HTERT RPE-1 (cell line): ENCODE results near the gene CACNA2D2.

Experiments
- in situ Hi-C: fragments of 300-500 bp; cut with MboI; formaldehyde crosslinking; loops from 4 replicates; pipeline ENCODE4 v1.14.3; 2020; ENCODE audit warnings: low sequenced_read_pairs

Gene CACNA2D2

GRCh38 chr3:50354186-50354764 lies 149.2 kb downstream of the CACNA2D2 start:
- in situ Hi-C loops = no loop called here

- in situ Hi-C loops = no loop called here
Measured at GRCh38 chr3:50353245-50354004, 150.0 kb downstream of the CACNA2D2 start.

- in situ Hi-C loops = no loop called here
Measured at GRCh38 chr3:50352781-50353180, 150.7 kb downstream of the CACNA2D2 start.

- in situ Hi-C loops = no loop called here
Measured at GRCh38 chr3:50351323-50351697, 152.1 kb downstream of the CACNA2D2 start.

GRCh38 chr3:50350527-50351322 lies 152.7 kb downstream of the CACNA2D2 start, which contains the start of the genes CYB561D2 and NPRL2:
Gene CYB561D2, plus strand, starts transcription at chr3:50350862. Its CDS starts 572 bp downstream, at chr3:50351434.
Gene NPRL2, minus strand, starts transcription at chr3:50350775. Its CDS starts 123 bp downstream, at chr3:50350652.
- in situ Hi-C loops = no loop called here

DNA sequence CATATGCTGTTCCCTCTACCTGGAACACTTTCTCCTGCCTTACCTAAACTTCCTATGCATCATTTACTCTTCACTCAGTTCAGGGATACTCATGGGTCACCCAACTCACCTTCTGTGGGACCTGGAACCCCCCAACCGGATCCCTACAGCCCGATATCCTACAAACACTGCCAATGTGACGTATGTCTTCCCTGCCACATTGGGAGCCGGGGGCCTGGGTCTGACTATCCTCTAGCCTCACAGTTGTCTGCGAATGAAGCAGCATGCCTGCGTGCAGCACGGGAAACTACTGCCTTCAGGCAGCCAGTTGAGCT lies 153.3 kb downstream of the CACNA2D2 start:
- in situ Hi-C loops = no loop called here

DNA sequence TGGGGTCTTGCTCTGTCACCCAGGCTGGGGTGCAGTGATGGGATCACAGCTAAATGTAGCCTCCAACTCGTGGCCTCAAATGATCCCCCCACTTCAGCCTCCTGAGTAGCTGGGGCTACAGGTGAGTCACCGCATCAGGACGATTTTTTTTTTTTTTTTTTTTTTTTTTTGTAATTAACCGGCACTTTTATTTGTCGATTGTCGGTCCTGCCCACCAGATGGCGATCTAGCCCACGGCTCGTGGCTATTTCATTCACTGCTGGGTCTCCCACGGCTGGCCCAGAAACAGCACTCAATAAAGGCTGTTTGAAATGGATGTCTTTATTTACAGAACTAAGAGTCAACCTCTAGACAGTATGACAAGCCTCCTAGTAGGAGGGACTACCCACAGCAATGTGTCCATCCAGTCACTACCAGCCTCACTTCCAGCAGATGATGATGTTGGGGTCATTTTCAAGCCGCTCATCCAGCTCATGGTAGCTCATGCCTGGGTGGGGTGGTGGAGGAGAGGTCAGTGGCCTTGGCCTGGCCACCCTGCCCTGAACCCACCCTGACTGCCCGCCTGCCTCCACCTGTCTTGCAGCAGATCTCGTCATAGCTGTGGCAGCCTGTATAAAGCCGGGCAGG lies 156.1 kb downstream of the CACNA2D2 start:
- in situ Hi-C loops = no loop called here

GRCh38 chr3:50345586-50346234 lies 157.7 kb downstream of the CACNA2D2 start, which contains the start of gene ZMYND10:
Gene ZMYND10, minus strand, starts transcription at chr3:50345732. Its CDS starts 153 bp downstream, at chr3:50345579.
- in situ Hi-C loops = no loop called here

DNA sequence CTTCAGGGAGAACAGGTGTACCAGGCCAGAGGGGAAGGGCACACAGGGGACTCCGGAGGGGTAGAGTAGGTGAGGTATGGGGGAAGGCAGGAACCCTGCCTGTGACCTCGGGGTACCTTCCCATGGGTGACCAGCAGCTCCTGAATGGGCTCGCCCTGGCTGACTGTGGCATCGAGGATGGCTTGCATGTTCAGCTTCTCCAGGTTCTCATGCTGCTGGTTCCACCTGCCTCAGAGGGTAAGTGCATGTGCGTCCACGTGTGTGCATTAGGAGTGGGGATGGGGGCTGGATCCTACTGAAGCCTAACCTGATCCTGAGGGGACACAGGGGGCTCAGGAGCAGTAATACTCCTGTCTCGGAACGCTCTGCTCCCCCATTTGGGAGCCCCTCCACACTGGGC lies 158.4 kb downstream of the CACNA2D2 start:
- in situ Hi-C loops = no loop called here

GRCh38 chr3:50342813-50343633 lies 160.4 kb downstream of the CACNA2D2 start:
- in situ Hi-C loops = no loop called here

- in situ Hi-C loops = no loop called here
Measured at GRCh38 chr3:50341996-50342650, 161.3 kb downstream of the CACNA2D2 start.

GRCh38 chr3:50341537-50341936 lies 161.9 kb downstream of the CACNA2D2 start:
- in situ Hi-C loops = no loop called here

GRCh38 chr3:50340448-50341329 lies 162.7 kb downstream of the CACNA2D2 start, which contains the start of gene RASSF1:
Gene RASSF1, minus strand, starts transcription at chr3:50340836. Its CDS starts 31 bp downstream, at chr3:50340805.
- in situ Hi-C loops = no loop called here

- in situ Hi-C loops = no loop called here
Measured at GRCh38 chr3:50340147-50340447, 163.3 kb downstream of the CACNA2D2 start.

DNA sequence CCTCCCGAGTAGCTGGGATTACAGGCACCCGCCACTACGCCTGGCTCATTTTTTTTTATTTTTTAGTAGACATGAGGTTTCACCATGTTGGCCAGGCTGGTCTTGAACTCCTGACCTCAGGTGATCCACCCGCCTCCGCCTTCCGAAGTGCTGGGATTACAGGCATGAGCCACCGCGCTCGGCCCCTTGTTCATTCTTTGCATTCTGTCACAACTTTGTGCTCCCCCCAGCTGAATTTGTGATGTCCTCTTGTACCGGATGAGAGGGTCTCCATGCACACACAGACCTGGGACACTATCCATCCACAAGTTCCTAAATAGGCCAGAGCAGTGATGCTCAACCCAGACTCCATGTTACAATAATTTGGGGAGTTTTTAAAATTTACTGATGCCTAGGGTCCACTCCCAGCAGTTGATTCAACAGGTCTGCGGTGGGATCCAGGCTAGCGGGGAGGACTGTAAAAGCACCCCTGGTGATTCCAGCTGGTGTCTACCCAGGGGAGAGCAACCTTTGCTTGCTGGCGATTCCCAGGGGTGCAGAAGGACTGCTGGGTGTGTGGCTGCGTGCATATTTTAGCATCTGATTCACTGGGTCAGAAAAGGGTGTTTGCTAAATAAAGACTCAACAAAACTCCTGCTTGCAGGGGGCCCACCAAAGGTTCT lies 163.8 kb downstream of the CACNA2D2 start:
- in situ Hi-C loops = no loop called here

DNA sequence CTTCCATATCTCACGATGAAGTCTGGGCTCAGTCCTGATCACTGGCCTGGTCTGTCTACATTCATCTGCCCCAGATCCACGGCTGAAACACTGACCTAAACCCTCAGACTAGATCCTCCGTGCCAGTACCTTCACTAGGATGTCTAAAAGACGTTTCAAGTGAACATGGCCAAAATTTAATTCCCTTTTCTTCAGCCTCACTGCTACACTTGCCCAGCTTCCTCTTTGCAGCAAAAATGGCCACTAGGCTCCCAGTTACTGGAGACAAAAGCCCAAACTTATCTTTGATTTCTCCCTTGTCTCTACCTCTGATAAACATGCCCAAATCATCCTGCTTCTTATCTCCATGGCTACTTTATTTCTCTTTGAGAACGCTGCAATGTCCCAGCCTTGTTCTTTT lies 164.5 kb downstream of the CACNA2D2 start:
- in situ Hi-C loops = no loop called here

GRCh38 chr3:50337175-50337861 lies 166.1 kb downstream of the CACNA2D2 start:
- in situ Hi-C loops = no loop called here
